T-cell (primary cell): ENCODE data around the gene GRID1. TPM values are rescaled to one million over a fixed set of nuclear protein-coding genes. Genes with fewer than 3 reads are reported as not detected.

ENCODE experiments used
- ATAC-seq, 4 experiments: fragments of 200-7000 bp in 3 of 4; fragments of 150-1000 bp in 1 of 4; cut with Tn5 transposase; replicated peaks in 1 of 4; 1 replicate in 3 of 4; 2 replicates in 1 of 4; pipeline ENCODE4 v1.10.0; 2021; ENCODE audit warnings: moderate library complexity in 3 of 4, mild to moderate bottlenecking in 2 of 4, moderate number of reproducible peaks in 1 of 4
- CTCF ChIA-PET, 2 donors: fragments of 300-600 bp; sonication (Branson Sonifier 250); formaldehyde crosslinking; loops; one replicate each; lab custom pipeline; 2022; ENCODE audit warnings: antibody characterized with exemption in 2 of 2; lab: Charles Lee
- POLR2A ChIA-PET, 2 donors: fragments of 300-600 bp; sonication (Branson Sonifier 250); formaldehyde crosslinking; loops; one replicate each; lab custom pipeline; 2022; ENCODE audit warnings: antibody characterized with exemption in 2 of 2; lab: Charles Lee
- DNase-seq, 35 experiments: peaks; one replicate each; pipeline versions ENCODE4 v3.0.0 to v3.0.0-alpha.2; 2013 to 2023
- H3K27ac ChIP-seq: one replicate; pipeline ENCODE4 v1.5.1; 2013; ENCODE audit warnings: low read length
- H3K27me3 ChIP-seq, 2 experiments: replicated peaks in 1 of 2; 1 replicate in 1 of 2; 2 replicates in 1 of 2; pipeline versions ENCODE4 v1.6.1 to v1.7.0; 2013; ENCODE audit warnings: low read length in 1 of 2, mixed read lengths in 1 of 2; ENCODE audit not compliant: control insufficient read depth in 2 of 2, insufficient read depth in 2 of 2; ENCODE audit errors: extremely low read depth in 1 of 2
- H3K36me3 ChIP-seq, 2 donors: 1 replicate in 1 of 2; 2 replicates in 1 of 2; pipeline versions ENCODE4 v1.6.1 to v1.7.0; 2013; ENCODE audit warnings: low read length in 1 of 2; ENCODE audit not compliant: control insufficient read depth in 2 of 2, insufficient read depth in 1 of 2; ENCODE audit errors: extremely low read depth in 1 of 2
- H3K4me1 ChIP-seq, 2 experiments: 1 replicate in 1 of 2; 2 replicates in 1 of 2; pipeline versions ENCODE4 v1.6.1 to v1.7.0; 2013; ENCODE audit warnings: low read length in 2 of 2, mixed read lengths in 1 of 2; ENCODE audit not compliant: insufficient read depth in 2 of 2, control insufficient read depth in 1 of 2; ENCODE audit errors: extremely low read depth in 1 of 2
- H3K4me3 ChIP-seq, 2 donors: 1 replicate in 1 of 2; 2 replicates in 1 of 2; pipeline versions ENCODE4 v1.5.1 to v1.7.0; 2013; ENCODE audit warnings: mild to moderate bottlenecking in 2 of 2, low read length in 1 of 2, moderate library complexity in 1 of 2; ENCODE audit not compliant: control insufficient read depth in 1 of 2; ENCODE audit errors: extremely low read depth in 1 of 2
- H3K9me3 ChIP-seq: 2 replicates; pipeline ENCODE4 v1.7.0; 2013
- H3K27ac Mint-ChIP-seq, 2 donors: one replicate each; pipeline ENCODE4 v1.8.0; 2020 to 2021; ENCODE audit warnings: mild to moderate bottlenecking in 2 of 2, mixed read lengths in 2 of 2
- H3K27me3 Mint-ChIP-seq, 2 donors: one replicate each; pipeline ENCODE4 v1.8.0; 2021 to 2022; ENCODE audit warnings: mixed read lengths in 2 of 2
- H3K36me3 Mint-ChIP-seq: one replicate; pipeline ENCODE4 v1.8.0; 2021; ENCODE audit warnings: mixed read lengths
- H3K4me1 Mint-ChIP-seq, 3 donors: one replicate each; pipeline ENCODE4 v1.8.0; 2020 to 2022; ENCODE audit warnings: mixed read lengths in 3 of 3, mild to moderate bottlenecking in 1 of 3
- H3K4me3 Mint-ChIP-seq, 3 donors: one replicate each; pipeline ENCODE4 v1.8.0; 2020 to 2022; ENCODE audit warnings: mild to moderate bottlenecking in 3 of 3, mixed read lengths in 3 of 3, moderate library complexity in 3 of 3
- H3K9me3 Mint-ChIP-seq, 3 donors: one replicate each; pipeline ENCODE4 v1.8.0; 2020 to 2022; ENCODE audit warnings: mixed read lengths in 3 of 3
- WGBS: methylation state at CpG from one replicate; pipeline ENCODE4 v1.1.5; 2013; ENCODE audit warnings: missing lambda C conversion rate; ENCODE audit not compliant: insufficient coverage; 5-methylcytosine and 5-hydroxymethylcytosine counted together
- total RNA-seq, 35 experiments: library from RNA in 6 of 35; stranded (reverse) in 6 of 35; fragments of 120-200 nt in 1 of 35; gene quantifications; one replicate each; pipeline versions ENCODE4 v1.2.1 to v1.2.4 and lab custom pipeline; 2013 to 2026

GRID1 gene
- total RNA-seq, 5 donors from 2014 or later (not counting 1 experiment from before 2014, with no cell fraction given) = 0.68 TPM; not detected in 4

- Histone ChIP-seq H3K36me3 (no peaks in the 10 kb centered on the region), H3K9me3 (no peaks in the 10 kb centered on the region), H3K4me1 (no peaks in the 10 kb centered on the region), H3K4me3 (no peak overlapping the region), H3K27me3 (peaks cover 0 to 43% of the 10 kb centered on the region in 2 experiments), H3K27ac (no peak overlapping the region)
- ChIA-PET POLR2A (no interaction called here), CTCF (no interaction called here)
- peaks cover 11 to 21% of the 10 kb centered on the region in 2 donors for H3K27me3 Mint-ChIP-seq
- H3K9me3 Mint-ChIP-seq = no peaks in the 10 kb centered on the region
- no peaks in the 10 kb centered on the region for H3K4me1 Mint-ChIP-seq
- peak in 1 of 35 experiments; percentile 7 for DNase-seq
- H3K36me3 Mint-ChIP-seq = no peaks in the 10 kb centered on the region
- no peak for ATAC-seq
- no peak overlapping the region for H3K4me3 Mint-ChIP-seq
- no peak overlapping the region for H3K27ac Mint-ChIP-seq
- 36% methylated on average over 3 of the region's 3 CpGs for whole genome bisulfite sequencing
Measured at GRCh38 chr10:86349474-86349873, 17.1 kb downstream of the GRID1 start.

GRCh38 chr10:86348321-86349210, 18.0 kb downstream of the GRID1 start:
- H3K36me3 Mint-ChIP-seq = no peaks in the 10 kb centered on the region
- ATAC-seq = no peak
- CTCF ChIA-PET = no interaction called here
- H3K27me3 Mint-ChIP-seq = peaks cover 8 to 17% of the 10 kb centered on the region in 2 donors
- peaks cover 0 to 34% of the 10 kb centered on the region in 2 experiments for H3K27me3 ChIP-seq
- H3K27ac Mint-ChIP-seq = no peak overlapping the region
- H3K4me3 ChIP-seq = no peak overlapping the region
- H3K4me1 Mint-ChIP-seq = no peaks in the 10 kb centered on the region
- H3K27ac ChIP-seq = no peak overlapping the region
- POLR2A ChIA-PET = no interaction called here
- no peaks in the 10 kb centered on the region for H3K36me3 ChIP-seq
- no peaks in the 10 kb centered on the region for H3K9me3 ChIP-seq
- no peaks in the 10 kb centered on the region for H3K4me1 ChIP-seq
- 86% methylated on average over 18 of the region's 23 CpGs for WGBS
- no peak for DNase-seq
- H3K4me3 Mint-ChIP-seq = no peak overlapping the region
- H3K9me3 Mint-ChIP-seq = no peaks in the 10 kb centered on the region

GRCh38 chr10:86347856-86348255, 18.7 kb downstream of the GRID1 start:
- no peaks in the 10 kb centered on the region for H3K36me3 Mint-ChIP-seq
- no peak for ATAC-seq
- no peak for DNase-seq
- CTCF ChIA-PET = no interaction called here
- WGBS = 71% methylated on average over 4 of the region's 6 CpGs
- no peak overlapping the region for H3K27ac Mint-ChIP-seq
- Histone ChIP-seq H3K9me3 (no peaks in the 10 kb centered on the region), H3K36me3 (no peaks in the 10 kb centered on the region), H3K27me3 (peaks cover 0 to 28% of the 10 kb centered on the region in 2 experiments), H3K4me3 (no peak overlapping the region), H3K4me1 (no peaks in the 10 kb centered on the region), H3K27ac (no peak overlapping the region)
- H3K4me3 Mint-ChIP-seq = no peak overlapping the region
- no peaks in the 10 kb centered on the region for H3K4me1 Mint-ChIP-seq
- no peaks in the 10 kb centered on the region for H3K9me3 Mint-ChIP-seq
- peaks cover 8 to 17% of the 10 kb centered on the region in 2 donors for H3K27me3 Mint-ChIP-seq
- POLR2A ChIA-PET = no interaction called here

GRCh38 chr10:86346799-86347665, 19.6 kb downstream of the GRID1 start:
- H3K4me1 Mint-ChIP-seq = no peaks in the 10 kb centered on the region
- CTCF ChIA-PET = interaction anchor here in 1 of 2 donors (0.6 kb wide), 2 partner anchors 31 to 1686 kb away, joined by 4 to 5 read pairs; no protein-coding TSS in a partner anchor
- no peak overlapping the region for H3K4me3 ChIP-seq
- no peak overlapping the region for H3K27ac Mint-ChIP-seq
- H3K36me3 Mint-ChIP-seq = no peaks in the 10 kb centered on the region
- peaks cover 8 to 17% of the 10 kb centered on the region in 2 donors for H3K27me3 Mint-ChIP-seq
- POLR2A ChIA-PET = no interaction called here
- no peak overlapping the region for H3K27ac ChIP-seq
- WGBS = 73% methylated on average over 9 of the region's 11 CpGs
- H3K9me3 ChIP-seq = no peaks in the 10 kb centered on the region
- ATAC-seq (no peak), DNase-seq (no peak)
- H3K4me1 ChIP-seq = no peaks in the 10 kb centered on the region
- H3K36me3 ChIP-seq = no peaks in the 10 kb centered on the region
- H3K9me3 Mint-ChIP-seq = no peaks in the 10 kb centered on the region
- H3K27me3 ChIP-seq = peaks cover 0 to 34% of the 10 kb centered on the region in 2 experiments
- H3K4me3 Mint-ChIP-seq = no peak overlapping the region

- POLR2A ChIA-PET = no interaction called here
- H3K36me3 Mint-ChIP-seq = no peaks in the 10 kb centered on the region
- 81% methylated on average over 9 of the region's 13 CpGs for WGBS
- peaks cover 0 to 35% of the 10 kb centered on the region in 2 experiments for H3K27me3 ChIP-seq
- H3K4me1 Mint-ChIP-seq = no peaks in the 10 kb centered on the region
- CTCF ChIA-PET = no interaction called here
- H3K27ac Mint-ChIP-seq = no peak overlapping the region
- peaks cover 8 to 13% of the 10 kb centered on the region in 2 donors for H3K27me3 Mint-ChIP-seq
- H3K4me1 ChIP-seq = no peaks in the 10 kb centered on the region
- ATAC-seq = no peak
- no peaks in the 10 kb centered on the region for H3K36me3 ChIP-seq
- no peak overlapping the region for H3K4me3 ChIP-seq
- H3K9me3 ChIP-seq = no peaks in the 10 kb centered on the region
- H3K4me3 Mint-ChIP-seq = no peak overlapping the region
- no peak for DNase-seq
- no peaks in the 10 kb centered on the region for H3K9me3 Mint-ChIP-seq
- H3K27ac ChIP-seq = no peak overlapping the region
Measured at GRCh38 chr10:86345859-86346798, 20.5 kb downstream of the GRID1 start.
